ENCODE results near the gene TIMD4.

- TF ChIP-seq CTCF (IDR thresholded peaks at IDR 0.05; ENCODE audit: insufficient read depth, low read depth, low read length) (peak; percentile 12), EZH2 (IDR thresholded peaks at IDR 0.05; ENCODE audit: insufficient read depth, low read length) (no peak)
These were observed 28.4 kb downstream of the TIMD4 start for GRCh38 chr5:156934450-156935211.
